Measurements from ENCODE around the gene CLDN18. TPM values are rescaled to one million over a fixed set of nuclear protein-coding genes. Genes with fewer than 3 reads are reported as not detected.

CLDN18 gene
- total RNA-seq, 2 experiments from 2014 or later, result not detected

GRCh38 chr3:138031536-138031935 lies 21.6 kb downstream of the CLDN18 start:
- no peaks in the 10 kb centered on the region for H3K36me3 ChIP-seq (ENCODE audit: insufficient read depth, low read length)
- H3K9me2 ChIP-seq (ENCODE audit: insufficient read depth, low read length), result no peaks in the 10 kb centered on the region
- H3K27ac ChIP-seq (ENCODE audit: low read depth, low read length, poor library complexity, severe bottlenecking), result no peak overlapping the region
- no peak overlapping the region for H2AFZ ChIP-seq (ENCODE audit: low read length)
- H4K20me1 ChIP-seq (ENCODE audit: insufficient read depth, low read length), result no peaks in the 10 kb centered on the region
- H3K79me2 ChIP-seq (ENCODE audit: insufficient read depth, low read depth, low read length), result no peaks in the 10 kb centered on the region
- no TSS peak for BruUV-seq (replicated peaks)
- no peaks in the 10 kb centered on the region for H3K4me1 ChIP-seq (ENCODE audit: insufficient read depth, low read length, poor library complexity, severe bottlenecking)
- H3K4me3 ChIP-seq (ENCODE audit: low read depth, low read length, poor library complexity, severe bottlenecking), result no peak overlapping the region
- ChIA-PET CTCF (ENCODE audit: unreplicated experiment) (no interaction called here), POLR2A (no interaction called here)
- intact Hi-C loops (cut with micrococcal nuclease; ENCODE audit: unreplicated experiment), result no loop called here
- no peak for DNase-seq (ENCODE audit: low spot score)
- no peak overlapping the region for H3K4me2 ChIP-seq (ENCODE audit: low read length)
- no peak for TF ChIP-seq EZH2phosphoT487 (IDR thresholded peaks at IDR 0.05; ENCODE audit: borderline replicate concordance, low read depth, low read length)
- TF ChIP-seq, protein P1, sequence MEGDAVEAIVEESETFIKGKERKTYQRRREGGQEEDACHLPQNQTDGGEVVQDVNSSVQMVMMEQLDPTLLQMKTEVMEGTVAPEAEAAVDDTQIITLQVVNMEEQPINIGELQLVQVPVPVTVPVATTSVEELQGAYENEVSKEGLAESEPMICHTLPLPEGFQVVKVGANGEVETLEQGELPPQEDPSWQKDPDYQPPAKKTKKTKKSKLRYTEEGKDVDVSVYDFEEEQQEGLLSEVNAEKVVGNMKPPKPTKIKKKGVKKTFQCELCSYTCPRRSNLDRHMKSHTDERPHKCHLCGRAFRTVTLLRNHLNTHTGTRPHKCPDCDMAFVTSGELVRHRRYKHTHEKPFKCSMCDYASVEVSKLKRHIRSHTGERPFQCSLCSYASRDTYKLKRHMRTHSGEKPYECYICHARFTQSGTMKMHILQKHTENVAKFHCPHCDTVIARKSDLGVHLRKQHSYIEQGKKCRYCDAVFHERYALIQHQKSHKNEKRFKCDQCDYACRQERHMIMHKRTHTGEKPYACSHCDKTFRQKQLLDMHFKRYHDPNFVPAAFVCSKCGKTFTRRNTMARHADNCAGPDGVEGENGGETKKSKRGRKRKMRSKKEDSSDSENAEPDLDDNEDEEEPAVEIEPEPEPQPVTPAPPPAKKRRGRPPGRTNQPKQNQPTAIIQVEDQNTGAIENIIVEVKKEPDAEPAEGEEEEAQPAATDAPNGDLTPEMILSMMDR (conservative IDR thresholded peaks at IDR 0.05; ENCODE audit: low read length), result no peak
- H3K9me3 ChIP-seq (ENCODE audit: low read length), result no peaks in the 10 kb centered on the region

DNA sequence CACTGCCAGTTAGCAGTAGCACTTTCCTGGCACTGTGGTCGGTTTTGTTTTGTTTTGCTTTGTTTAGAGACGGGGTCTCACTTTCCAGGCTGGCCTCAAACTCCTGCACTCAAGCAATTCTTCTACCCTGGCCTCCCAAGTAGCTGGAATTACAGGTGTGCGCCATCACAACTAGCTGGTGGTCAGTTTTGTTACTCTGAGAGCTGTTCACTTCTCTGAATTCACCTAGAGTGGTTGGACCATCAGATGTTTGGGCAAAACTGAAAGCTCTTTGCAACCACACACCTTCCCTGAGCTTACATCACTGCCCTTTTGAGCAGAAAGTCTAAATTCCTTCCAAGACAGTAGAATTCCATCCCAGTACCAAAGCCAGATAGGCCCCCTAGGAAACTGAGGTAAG lies 22.6 kb downstream of the CLDN18 start:
- intact Hi-C loops (cut with micrococcal nuclease; ENCODE audit: unreplicated experiment), result no loop called here
- no TSS peak for BruUV-seq (replicated peaks)
- DNase-seq (ENCODE audit: low spot score), result no peak
- H4K20me1 ChIP-seq (ENCODE audit: insufficient read depth, low read length), result no peaks in the 10 kb centered on the region
- H3K4me3 ChIP-seq (ENCODE audit: low read depth, low read length, poor library complexity, severe bottlenecking), result no peak overlapping the region
- H3K27ac ChIP-seq (ENCODE audit: low read depth, low read length, poor library complexity, severe bottlenecking), result no peak overlapping the region
- no peak overlapping the region for H2AFZ ChIP-seq (ENCODE audit: low read length)
- POLR2A ChIA-PET, result interaction anchor here (0.6 kb wide), 1 partner anchor 291 kb away, joined by 3 read pairs; no protein-coding TSS in a partner anchor
- CTCF ChIA-PET (ENCODE audit: unreplicated experiment), result no interaction called here
- no peak for TF ChIP-seq EZH2phosphoT487 (IDR thresholded peaks at IDR 0.05; ENCODE audit: borderline replicate concordance, low read depth, low read length)
- TF ChIP-seq, protein P1 (conservative IDR thresholded peaks at IDR 0.05; ENCODE audit: low read length), result no peak
- no peaks in the 10 kb centered on the region for H3K9me2 ChIP-seq (ENCODE audit: insufficient read depth, low read length)
- H3K4me1 ChIP-seq (ENCODE audit: insufficient read depth, low read length, poor library complexity, severe bottlenecking), result no peaks in the 10 kb centered on the region
- no peak overlapping the region for H3K4me2 ChIP-seq (ENCODE audit: low read length)
- H3K9me3 ChIP-seq (ENCODE audit: low read length), result no peaks in the 10 kb centered on the region
- no peaks in the 10 kb centered on the region for H3K36me3 ChIP-seq (ENCODE audit: insufficient read depth, low read length)
- no peaks in the 10 kb centered on the region for H3K79me2 ChIP-seq (ENCODE audit: insufficient read depth, low read depth, low read length)

- no peaks in the 10 kb centered on the region for H3K79me2 ChIP-seq (ENCODE audit: insufficient read depth, low read depth, low read length)
- TF ChIP-seq, protein P1 (conservative IDR thresholded peaks at IDR 0.05; ENCODE audit: low read length), result no peak
- TF ChIP-seq EZH2phosphoT487 (IDR thresholded peaks at IDR 0.05; ENCODE audit: borderline replicate concordance, low read depth, low read length), result no peak
- no peak overlapping the region for H3K4me3 ChIP-seq (ENCODE audit: low read depth, low read length, poor library complexity, severe bottlenecking)
- ChIA-PET POLR2A (interaction anchor here (0.6 to 1.5 kb wide), 2 partner anchors 25 to 292 kb away, joined by 3 read pairs; no protein-coding TSS in a partner anchor), CTCF (ENCODE audit: unreplicated experiment) (no interaction called here)
- H2AFZ ChIP-seq (ENCODE audit: low read length), result no peak overlapping the region
- H3K4me2 ChIP-seq (ENCODE audit: low read length), result no peak overlapping the region
- no peaks in the 10 kb centered on the region for H3K4me1 ChIP-seq (ENCODE audit: insufficient read depth, low read length, poor library complexity, severe bottlenecking)
- BruUV-seq (replicated peaks), result no TSS peak
- no peaks in the 10 kb centered on the region for H3K9me3 ChIP-seq (ENCODE audit: low read length)
- no peak for DNase-seq (ENCODE audit: low spot score)
- H3K36me3 ChIP-seq (ENCODE audit: insufficient read depth, low read length), result no peaks in the 10 kb centered on the region
- H3K9me2 ChIP-seq (ENCODE audit: insufficient read depth, low read length), result no peaks in the 10 kb centered on the region
- intact Hi-C loops (cut with micrococcal nuclease; ENCODE audit: unreplicated experiment), result no loop called here
- H4K20me1 ChIP-seq (ENCODE audit: insufficient read depth, low read length), result no peaks in the 10 kb centered on the region
- H3K27ac ChIP-seq (ENCODE audit: low read depth, low read length, poor library complexity, severe bottlenecking), result no peak overlapping the region
These were observed 23.3 kb downstream of the CLDN18 start for GRCh38 chr3:138033202-138033691.

Measured in OCI-LY7 (cell line).